Measurements from ENCODE around the gene GIT2.

GRCh38 chr12:109880043-109880931 is 115.9 kb downstream of the GIT2 start, which contains the start of gene GLTP:
- TF ChIP-seq FOXK2 (IDR thresholded peaks at IDR 0.05) (no peak), HDGF (IDR thresholded peaks at IDR 0.05; ENCODE audit: borderline replicate concordance) (no peak), FOXM1 (IDR thresholded peaks at IDR 0.05; ENCODE audit: borderline replicate concordance) (peak; percentile 72), ELF4 (IDR thresholded peaks at IDR 0.05) (no peak), SP1 (IDR thresholded peaks at IDR 0.05) (no peak), FOXA1 (IDR thresholded peaks at IDR 0.05) (no peak), CTBP1 (IDR thresholded peaks at IDR 0.05; ENCODE audit: borderline replicate concordance) (no peak), NFRKB (IDR thresholded peaks at IDR 0.05) (no peak), ZNF384 (IDR thresholded peaks at IDR 0.05) (no peak)

Measured in HEK293T (cell line).